Measurements from ENCODE around the gene TAF15.

The TAF15 gene

GRCh38 chr17:35786941-35787432, 22.3 kb upstream of the TAF15 start:
- DNase-seq, result no peak

GRCh38 chr17:35788477-35789368, 20.6 kb upstream of the TAF15 start:
- DNase-seq, result peak in 6 of 56 donors; percentile 11 to 47 (median 24)

GRCh38 chr17:35790841-35791240, 18.4 kb upstream of the TAF15 start:
- DNase-seq, result no peak

DNA sequence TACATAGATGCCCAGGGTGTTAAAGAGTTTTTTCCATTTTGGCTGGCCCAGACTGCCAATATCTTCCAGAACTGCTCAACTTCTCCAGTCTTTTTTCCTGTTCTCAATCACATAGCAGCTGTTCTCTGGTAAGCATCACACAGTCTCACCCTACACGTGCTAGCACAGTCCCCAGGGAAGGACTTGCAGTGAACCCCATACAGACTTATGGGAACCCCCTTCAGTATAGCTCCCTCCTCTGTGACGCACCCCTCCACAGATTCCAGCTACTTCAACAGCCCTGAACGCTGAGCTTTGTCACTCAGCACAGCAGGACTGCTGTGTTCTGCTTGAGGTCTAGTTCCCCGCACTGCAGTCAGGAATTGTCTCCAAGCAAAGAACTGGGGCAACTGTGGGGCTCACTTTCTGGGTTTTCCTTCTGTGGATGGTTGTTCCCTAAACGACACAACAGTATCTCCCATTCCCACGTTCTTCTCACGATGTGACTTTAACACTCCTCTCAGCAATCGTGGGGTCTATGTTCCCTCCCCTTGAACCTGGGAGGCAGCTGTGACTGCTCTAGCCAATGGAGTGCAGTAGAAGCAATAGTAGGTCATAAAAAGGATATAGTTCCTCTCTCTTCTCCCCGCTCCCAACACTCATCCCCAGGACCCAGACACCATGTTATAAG, 17.5 kb upstream of the TAF15 start:
- no peak for DNase-seq

GRCh38 chr17:35793257-35793656, 16.0 kb upstream of the TAF15 start:
- DNase-seq, result peak in 8 of 56 donors; percentile 16 to 39 (median 32)

- DNase-seq, result peak in 3 of 56 donors; percentile 36 to 61 (median 47)
Observed at GRCh38 chr17:35795007-35795870, 14.0 kb upstream of the TAF15 start, which contains the start of gene MMP28. Gene MMP28 (minus strand): TSS chr17:35795641. CDS start chr17:35795377, 264 bp downstream.

DNA sequence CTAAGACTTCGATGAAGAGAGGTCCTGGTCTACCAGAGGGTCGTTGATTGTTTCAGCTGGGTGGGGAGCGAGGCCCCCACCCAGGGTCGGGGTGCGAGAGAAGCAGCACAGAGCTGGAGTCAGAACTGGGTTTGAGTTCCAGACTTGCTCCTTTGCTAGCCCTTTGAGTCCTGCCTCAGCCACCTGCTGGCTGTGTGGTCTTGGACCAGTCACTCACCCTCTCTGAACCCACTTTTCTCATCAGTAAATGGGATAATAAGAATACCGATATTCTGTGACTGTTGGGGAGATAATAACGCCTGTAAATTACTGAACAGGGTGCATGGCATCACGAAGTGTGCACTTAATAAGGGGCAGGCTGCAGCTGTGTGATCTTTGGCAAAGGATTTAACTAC, 13.4 kb upstream of the TAF15 start:
- no peak for DNase-seq

- no peak for DNase-seq
Observed at GRCh38 chr17:35796942-35797341, 12.3 kb upstream of the TAF15 start.

- no peak for DNase-seq
Observed at GRCh38 chr17:35797370-35797769, 11.9 kb upstream of the TAF15 start.

DNA sequence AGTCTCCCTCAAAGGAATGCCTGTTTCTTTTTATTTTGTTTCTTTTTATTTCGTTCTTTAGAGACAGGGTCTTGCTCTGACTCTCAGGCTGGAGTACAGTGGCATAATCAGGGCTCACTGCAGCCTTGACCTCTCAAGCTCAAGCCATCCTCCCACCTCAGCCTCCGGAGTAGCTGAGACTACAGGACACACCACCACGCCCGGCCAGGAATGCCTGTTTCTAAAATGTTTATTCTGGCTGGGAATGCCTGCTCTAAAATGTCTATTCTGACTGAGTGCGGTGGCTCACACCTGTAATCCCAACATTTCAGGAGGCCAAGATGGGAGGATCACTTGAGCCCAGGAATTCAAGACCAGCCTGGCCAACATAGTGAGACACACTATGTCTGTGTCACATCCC, 11.4 kb upstream of the TAF15 start:
- DNase-seq, result no peak

DNA sequence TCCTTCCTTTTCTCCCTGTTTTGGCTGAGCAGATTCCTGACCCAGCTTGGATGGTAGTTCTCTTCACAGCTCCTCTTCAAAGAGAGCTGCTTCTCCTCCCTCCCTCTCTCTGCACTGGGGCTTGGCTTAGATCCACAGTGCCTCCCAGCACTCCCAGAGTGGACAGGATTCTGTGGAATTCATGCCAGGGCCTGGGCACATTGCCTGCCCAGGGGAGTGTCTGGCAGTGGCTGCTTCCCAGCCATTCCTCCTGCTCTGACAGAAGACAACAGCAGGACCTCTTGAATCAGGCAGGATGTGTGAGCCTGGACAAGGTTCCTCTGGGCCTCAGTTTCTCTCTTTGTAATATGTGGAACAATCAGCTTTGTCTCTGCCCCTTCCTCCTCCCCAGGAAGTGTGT, 9.3 kb upstream of the TAF15 start:
- peak in 34 of 56 donors; percentile 19 to 77 (median 40) for DNase-seq

DNA sequence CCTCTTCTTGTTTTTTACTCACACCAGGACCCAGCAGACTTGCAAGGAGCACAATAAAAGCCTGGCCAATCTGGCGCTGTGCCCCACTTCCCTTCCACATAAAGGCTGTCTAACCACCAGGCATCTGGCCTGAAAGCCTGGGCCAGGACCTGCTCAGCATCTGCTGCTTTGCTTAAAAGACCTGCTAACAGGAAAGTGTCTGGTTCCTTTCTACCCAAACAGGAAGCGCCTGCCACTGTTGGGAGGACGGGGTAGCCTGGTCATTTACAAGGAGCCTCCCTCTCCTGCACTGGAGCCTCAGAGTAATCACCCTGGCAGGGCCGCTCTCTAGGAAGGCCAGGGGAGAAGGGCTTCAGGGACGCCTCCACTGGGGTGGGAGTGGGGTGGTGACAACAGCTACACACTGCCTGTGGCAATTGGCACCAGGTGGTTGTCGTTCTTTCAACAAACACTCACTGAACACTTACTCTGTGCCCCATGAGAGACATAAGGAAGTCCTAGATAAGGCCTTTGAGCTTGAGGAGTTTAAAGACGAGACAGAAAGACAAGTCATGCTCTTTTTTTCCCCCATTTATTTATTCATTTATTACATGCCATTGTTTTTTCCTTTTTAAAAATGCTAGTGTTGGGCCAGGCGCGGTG, 7.6 kb upstream of the TAF15 start:
- DNase-seq, result peak in 35 of 56 donors; percentile 13 to 83 (median 49)

DNA sequence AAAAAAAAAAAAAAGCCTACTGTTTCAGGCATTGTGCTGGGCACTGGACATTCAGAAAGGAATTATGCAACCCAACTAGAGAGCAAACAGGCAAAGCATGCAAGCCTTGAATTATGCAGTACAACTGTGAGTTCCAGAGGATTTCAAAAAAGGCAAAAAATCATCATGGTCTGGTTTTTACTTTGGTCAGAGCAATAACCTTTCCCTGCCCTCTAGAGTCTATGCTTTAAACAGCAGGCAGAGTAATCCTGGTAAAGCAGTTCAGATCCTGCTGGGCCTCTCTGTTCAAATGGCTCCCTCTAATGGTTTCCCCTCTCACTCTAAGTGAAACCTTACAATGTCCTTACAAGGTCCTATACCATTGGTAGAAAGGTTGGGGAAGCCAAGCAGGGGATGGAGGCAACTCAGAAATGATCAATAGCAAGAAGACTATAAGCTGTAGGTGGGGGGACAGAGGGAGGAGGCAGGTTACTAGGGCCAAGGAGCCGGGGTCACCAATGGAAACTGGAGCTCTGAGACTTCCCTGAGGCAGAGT, 4.6 kb upstream of the TAF15 start:
- DNase-seq, result peak in 21 of 56 donors; percentile 13 to 77 (median 31)

DNA sequence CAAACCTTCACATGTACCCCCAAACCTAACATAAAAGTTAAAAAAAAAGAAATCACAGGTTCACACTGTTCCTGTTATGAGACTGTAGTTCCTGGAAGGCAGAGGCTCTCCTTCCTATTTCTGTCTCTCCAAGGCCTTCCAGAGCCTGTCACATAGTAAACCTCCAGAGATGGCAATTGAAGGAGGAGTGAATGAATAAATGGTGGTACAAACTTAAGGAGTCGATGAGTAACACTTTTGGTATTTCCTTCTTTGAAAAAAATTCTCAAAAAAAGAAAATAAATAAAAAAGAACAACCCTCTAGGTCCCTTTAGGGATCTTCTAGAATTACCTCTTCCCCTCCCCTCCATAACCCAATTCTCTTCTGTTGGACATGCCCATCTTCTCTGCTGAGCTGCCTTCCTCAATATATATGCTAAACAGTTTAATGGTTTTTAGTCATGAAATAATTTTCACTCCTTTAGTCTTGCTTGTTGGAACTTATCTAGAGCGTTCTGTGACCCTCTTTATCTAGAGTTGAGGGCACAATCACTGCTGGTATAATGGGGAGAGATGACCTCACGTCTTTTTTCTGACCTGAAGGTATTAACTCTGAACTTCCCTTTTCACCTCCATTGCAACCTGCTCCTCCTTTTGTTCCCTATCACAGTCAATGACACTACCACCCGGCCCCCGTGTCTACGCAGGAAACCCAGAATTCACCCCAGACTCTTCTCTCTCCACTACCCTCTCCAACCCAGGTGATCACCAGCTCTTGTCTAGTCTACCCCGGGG, 1.7 kb upstream of the TAF15 start:
- DNase-seq, result no peak

- DNase-seq, result no peak
Observed at GRCh38 chr17:35808240-35808961, 883 bp upstream of the TAF15 start.

- DNase-seq, result peak in 1 of 56 donors; percentile 65
Observed at GRCh38 chr17:35809855-35810461, 674 bp downstream of the TAF15 start.

DNA sequence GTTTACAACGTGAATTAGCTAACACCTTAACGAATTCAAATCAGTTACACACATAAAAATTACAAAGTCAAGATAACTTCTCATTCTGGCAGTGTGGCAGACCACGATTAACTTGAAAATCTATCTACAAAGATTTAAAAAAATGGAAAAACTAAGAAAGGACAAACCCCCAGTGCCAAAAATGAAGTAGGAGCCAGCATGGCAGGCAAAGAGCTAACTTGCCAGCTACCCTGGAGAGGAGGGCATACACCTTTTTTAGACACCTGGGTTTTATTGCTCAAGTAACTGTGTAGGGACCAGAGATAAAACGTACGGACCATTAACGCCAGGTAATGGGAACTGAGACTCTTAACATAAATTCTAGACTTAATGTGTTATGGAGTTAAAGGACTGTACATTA, 2.5 kb downstream of the TAF15 start:
- no peak for DNase-seq

- DNase-seq, result no peak
Observed at GRCh38 chr17:35812456-35812855, 3.2 kb downstream of the TAF15 start.

GRCh38 chr17:35816723-35817122, 7.4 kb downstream of the TAF15 start:
- DNase-seq, result no peak

All from nucleus accumbens (tissue), 56 donors.